ENCODE measurements around the gene SCAMP5.

DNA sequence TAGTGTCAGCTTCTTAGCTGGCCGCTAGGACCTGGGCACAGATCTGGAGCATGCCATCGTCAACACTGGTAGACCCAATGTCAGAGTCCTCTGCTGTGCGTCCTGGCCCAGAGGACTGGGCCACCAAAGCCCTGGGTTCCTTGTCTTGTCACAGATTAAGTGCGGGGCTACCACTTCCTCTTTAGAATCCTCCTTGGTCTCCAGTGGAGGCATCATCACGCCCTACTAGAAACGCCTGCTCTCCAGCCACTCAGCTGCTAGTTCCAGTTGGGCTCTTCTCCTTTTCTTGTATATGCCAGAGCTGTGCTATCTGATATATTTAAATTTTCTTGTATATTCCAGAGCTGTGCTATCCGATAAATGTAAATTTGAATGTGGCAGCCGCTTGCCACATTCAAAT is 39.3 kb downstream of the SCAMP5 start:
- no peak for TF ChIP-seq EZH2phosphoT487 (IDR thresholded peaks at IDR 0.05)
- TF ChIP-seq, protein P1, sequence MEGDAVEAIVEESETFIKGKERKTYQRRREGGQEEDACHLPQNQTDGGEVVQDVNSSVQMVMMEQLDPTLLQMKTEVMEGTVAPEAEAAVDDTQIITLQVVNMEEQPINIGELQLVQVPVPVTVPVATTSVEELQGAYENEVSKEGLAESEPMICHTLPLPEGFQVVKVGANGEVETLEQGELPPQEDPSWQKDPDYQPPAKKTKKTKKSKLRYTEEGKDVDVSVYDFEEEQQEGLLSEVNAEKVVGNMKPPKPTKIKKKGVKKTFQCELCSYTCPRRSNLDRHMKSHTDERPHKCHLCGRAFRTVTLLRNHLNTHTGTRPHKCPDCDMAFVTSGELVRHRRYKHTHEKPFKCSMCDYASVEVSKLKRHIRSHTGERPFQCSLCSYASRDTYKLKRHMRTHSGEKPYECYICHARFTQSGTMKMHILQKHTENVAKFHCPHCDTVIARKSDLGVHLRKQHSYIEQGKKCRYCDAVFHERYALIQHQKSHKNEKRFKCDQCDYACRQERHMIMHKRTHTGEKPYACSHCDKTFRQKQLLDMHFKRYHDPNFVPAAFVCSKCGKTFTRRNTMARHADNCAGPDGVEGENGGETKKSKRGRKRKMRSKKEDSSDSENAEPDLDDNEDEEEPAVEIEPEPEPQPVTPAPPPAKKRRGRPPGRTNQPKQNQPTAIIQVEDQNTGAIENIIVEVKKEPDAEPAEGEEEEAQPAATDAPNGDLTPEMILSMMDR (IDR thresholded peaks at IDR 0.05), result no peak
